Activated T-cell treated with anti-CD3 and anti-CD28 coated beads for 48 hours (primary cell): ENCODE data around the gene TOB1.

ENCODE experiments used
- DNase-seq: peaks from one replicate; pipeline ENCODE4 v3.0.0-alpha.2; 2020; ENCODE audit warnings: low read depth

The TOB1 gene

DNA sequence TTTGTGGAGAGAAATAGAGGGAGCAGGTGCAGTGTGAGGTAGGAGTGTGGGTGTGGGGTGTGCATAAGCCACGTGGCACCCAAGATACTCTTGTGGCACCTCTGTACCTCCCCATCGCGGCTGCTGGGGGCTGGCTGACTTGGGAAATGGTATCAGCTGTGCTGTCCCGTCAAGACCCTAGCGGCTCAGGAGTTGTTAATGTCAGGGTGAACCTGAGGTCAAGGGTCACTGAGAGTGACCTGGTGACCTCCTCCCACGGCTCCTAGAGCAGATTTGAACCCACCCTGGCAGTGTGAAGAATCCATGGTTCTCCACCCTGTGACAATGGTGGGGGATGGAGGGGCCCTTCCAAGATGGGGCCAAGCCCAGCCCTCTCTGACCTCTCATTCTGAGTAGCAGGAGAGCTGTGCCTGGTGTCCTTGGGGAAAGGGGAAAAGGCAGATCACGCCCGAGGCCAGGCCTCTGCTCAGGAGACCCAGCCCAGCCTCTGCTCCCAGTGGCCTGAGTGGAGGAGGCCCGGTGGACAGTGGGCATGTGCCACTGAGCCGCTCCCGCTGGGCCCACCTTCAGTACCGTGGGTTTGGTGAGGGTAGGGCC lies 33.8 kb downstream of the TOB1 start:
- no peak for DNase-seq

DNA sequence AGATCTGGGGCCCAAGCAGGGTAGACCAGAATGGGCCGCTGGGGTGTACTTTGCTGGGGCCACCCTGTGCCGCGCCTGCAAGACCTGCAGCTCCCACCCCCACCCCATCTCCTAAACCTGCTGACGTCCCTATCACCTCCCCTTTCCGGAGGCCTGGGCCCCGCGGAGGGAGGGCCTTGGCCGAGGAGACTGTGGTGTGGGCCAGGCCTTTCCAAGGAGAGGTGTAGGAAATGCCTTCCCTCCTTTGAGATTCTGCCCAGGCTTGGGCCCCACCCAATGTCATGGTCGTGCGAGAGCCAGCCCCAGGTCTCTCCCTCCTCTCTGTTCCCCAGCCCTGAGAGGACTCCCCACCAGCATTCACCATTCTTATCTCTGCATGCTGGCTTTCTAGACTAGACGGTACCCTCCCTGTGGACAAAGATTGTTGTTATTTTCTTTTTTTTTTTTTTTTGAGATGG lies 34.7 kb downstream of the TOB1 start:
- no peak for DNase-seq

DNA sequence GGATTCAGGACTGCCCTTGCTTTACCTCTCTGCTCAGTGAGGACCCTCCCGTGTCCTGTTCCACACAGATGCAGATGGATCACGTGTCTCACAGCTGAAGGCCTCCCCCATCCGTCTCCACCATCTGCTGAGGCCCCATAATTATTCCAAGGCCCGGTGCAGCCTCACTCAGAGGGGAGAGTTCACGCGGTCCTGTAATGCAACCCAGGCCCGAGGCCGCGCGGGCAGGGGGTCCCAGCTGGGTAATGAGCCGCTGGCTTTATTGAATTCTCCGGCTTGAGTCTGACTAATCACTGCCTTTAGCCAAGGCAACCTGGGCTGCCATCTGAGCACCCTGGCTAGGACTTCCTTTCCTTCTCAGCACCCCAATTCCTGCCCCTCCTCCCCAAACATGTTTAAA lies 35.2 kb downstream of the TOB1 start:
- DNase-seq, result no peak

DNA sequence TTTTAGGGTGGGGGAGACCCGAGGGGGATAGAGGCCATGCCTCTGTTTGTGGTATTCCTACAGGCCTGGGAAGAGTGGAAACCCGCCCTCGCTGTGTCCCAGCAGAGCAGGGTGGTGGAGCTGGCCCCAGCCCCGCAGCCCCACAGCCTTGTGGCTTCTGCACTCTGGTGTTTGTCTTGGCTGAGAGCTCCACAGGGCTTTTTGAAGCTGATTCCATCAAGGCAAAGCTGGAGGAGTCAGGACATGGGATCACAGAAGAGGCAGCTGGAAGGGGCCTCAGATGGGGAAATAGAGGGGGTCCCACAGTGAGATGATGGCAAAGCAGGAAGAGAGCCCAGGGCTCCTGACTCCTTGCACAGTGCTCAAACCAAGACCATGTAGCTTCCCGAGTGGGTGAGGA lies 35.8 kb downstream of the TOB1 start:
- no peak for DNase-seq

DNA sequence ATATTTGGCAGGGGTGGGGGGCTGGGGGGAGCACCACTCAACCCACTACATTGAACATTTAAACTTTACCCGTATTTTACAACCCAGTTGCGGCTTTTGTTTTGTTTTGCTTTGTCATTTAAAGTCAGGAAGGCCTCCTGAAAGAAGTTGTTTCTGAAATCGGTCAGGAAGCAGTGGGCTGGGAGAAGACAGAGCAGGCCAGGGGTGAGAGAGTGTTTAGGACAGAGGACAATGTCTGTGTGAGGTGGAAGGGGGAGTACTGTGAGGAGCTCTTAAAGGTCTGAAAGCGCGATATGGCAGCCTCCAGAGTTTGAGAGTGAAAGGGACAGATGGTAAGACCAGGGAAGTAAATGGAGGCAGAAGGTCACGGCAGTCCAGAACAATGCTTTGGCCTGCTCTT lies 36.8 kb downstream of the TOB1 start:
- DNase-seq, result no peak

DNA sequence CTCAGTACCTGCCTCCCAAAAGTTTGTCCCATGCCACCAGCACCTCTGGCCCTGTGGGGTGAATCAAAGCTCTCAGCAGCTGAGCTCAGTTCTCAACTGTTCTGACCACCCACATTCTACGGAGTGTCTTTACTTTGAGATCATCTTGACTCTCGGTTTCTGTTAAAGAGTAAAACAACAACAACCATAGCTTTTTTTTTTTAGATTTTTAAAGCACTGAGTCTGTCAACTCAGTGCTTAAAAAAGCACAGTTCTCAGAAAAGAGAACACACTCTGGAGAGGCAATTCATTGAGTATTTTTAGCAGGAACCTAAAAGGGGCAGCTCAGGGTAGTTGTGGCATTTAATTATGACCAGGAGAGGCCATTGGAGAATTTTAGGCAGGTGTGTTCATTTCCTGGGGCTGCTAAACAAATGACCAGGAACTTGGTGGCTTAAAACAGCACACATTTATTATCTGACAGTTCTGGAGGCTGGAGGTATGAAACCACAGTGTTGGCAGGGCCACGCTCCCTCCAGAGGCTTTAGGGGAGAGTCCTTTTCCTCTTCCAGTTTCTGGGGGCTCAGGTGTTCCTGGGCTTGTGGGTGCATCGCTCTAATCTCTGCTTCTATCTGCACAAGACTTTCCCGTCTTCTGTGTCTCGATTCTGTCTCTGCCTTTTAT lies 37.5 kb downstream of the TOB1 start:
- DNase-seq, result no peak

DNA sequence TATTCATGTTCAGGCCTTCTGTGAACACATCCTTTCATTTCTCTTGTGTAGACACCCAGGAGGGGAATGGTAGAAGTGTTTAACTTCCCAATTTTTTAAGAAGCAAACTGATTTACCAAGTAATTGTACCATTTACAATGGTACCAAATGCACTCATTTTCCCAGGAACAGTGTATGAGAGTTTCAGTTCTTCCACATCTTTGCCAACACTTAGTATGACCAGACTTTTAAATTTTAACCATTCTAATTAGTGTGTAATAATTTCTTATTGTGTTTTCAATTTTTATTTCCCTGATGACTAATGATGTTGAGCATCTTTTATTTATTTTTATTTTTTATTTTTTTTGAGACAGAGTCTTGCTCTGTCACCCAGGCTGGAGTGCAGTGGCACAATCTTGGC lies 41.0 kb downstream of the TOB1 start:
- no peak for DNase-seq

DNA sequence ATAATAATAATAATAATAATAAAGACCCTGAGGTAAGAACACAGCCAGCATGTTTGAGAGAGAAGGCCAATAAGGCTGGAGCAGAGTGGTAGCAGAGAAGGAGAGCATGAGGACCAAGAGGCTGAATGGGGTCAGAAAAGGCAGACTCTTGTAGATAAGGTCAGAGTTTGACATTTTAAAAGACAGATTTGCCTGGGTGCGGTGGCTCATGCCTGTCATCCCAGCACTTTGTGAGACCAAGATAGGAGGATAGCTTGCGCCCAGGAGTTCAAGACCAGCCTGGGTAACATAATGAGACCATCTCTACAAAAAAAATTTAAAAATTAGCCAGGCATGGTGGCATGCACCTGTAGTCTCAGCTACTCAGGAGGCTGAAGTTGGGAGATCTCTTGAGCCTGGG lies 41.7 kb downstream of the TOB1 start:
- DNase-seq, result no peak

DNA sequence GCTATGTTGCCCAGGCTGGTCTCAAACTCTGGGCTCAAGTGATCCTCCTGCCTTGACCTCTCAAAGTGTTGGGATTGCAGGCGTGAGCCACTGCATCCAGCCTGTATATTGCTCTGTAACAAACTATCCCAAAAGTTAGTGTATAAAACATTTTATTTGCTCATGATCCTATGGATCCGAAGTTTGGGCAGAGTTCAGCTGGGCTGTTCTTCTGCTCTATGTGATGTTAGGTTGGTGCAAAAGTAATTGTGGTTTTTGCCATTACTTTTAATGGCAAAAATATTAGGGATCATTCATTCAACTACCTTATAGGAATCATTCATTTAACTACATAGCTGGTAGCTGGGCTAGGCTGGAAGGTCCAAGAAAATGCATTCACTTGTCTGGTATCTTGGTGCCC lies 43.6 kb downstream of the TOB1 start:
- no peak for DNase-seq

DNA sequence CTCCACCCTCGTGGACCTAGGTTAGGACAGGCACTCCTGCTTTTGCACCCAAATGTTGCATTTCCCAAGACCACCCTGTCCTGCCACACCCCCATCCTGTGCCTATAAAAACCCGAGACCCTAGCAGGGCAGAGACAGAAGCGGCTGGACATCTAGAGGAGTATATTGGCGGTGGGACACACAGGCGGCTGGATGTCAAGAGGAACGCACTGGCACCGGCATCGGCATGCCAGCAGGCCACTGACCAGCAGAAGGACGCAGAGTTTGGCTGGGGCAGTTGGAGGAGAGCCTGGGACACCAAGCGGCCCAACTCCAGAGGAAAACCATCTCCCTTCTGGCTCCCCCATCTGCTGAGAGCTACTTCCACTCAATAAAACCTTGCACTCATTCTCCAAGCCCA lies 45.5 kb downstream of the TOB1 start:
- DNase-seq, result no peak

DNA sequence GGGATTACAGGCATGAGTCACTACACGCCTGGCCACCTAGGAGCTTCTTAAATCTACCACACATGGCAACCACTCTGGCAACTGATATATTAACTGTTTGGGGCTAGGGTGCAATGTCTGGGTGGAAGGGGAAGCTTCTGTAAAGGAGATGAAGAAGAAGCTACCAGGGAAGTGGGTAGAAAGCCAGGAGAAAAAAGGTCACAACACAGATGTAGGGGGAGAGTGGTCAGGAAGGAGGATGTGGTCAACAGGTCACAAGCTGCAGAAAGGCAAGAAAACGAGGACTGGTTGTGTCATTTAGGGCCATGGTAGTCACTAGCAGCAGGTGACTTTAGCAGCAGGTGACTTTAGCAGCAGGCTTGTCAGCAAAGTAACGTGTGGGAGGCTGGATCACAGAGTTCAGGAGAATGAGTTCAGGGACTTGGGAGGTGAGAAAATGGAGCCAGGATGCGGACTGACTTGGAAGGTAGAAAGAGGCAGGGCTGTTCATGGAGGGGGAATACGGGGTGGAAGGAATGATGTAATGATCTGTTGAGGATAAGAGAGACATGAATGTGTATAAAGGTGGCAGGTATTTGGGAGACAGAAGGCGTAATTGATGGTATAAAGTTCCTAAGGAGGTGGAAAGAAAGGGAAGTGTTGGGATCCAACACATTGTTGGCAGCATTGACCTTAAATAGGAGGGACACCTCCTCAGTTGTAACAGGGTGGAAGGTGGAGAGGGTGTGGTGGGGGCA lies 47.1 kb downstream of the TOB1 start:
- no peak for DNase-seq

DNA sequence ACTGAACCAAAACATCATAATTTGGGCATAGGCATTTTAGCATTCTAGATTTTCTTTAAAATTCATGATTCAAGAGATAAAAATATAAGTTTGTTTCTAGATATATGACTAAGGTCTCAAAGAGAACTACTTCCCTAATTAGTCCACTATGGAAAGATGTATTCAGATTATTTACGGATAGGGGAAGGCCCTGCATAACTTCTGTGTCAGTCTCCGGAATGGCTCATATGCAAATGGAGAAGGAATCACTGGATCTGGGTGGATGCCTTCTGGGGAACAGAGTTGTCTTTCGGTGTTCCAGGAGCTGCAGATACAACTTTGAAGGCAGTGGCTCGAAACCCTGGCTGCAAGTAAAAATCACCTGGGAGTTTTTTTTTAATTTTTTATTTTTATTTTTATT lies 47.9 kb downstream of the TOB1 start:
- DNase-seq, result no peak

DNA sequence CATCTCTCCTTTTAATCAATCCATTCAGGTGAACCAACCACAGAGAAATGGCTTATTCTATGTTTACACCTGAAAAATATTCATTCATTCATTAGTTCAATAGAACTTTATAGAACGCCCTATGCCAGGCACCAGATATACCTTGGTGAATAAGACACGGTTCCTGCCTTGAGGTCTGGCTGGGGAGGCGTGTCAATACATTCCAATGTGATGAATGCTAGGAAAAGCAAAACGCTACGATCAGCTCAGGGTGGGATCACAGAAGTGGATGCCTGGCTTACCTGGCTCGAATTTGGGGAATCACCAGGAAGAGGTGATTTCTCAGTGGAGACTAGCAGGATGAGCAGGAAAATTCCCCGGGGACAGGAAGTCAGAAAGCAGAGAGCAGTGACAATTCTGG lies 48.3 kb downstream of the TOB1 start:
- DNase-seq, result no peak

DNA sequence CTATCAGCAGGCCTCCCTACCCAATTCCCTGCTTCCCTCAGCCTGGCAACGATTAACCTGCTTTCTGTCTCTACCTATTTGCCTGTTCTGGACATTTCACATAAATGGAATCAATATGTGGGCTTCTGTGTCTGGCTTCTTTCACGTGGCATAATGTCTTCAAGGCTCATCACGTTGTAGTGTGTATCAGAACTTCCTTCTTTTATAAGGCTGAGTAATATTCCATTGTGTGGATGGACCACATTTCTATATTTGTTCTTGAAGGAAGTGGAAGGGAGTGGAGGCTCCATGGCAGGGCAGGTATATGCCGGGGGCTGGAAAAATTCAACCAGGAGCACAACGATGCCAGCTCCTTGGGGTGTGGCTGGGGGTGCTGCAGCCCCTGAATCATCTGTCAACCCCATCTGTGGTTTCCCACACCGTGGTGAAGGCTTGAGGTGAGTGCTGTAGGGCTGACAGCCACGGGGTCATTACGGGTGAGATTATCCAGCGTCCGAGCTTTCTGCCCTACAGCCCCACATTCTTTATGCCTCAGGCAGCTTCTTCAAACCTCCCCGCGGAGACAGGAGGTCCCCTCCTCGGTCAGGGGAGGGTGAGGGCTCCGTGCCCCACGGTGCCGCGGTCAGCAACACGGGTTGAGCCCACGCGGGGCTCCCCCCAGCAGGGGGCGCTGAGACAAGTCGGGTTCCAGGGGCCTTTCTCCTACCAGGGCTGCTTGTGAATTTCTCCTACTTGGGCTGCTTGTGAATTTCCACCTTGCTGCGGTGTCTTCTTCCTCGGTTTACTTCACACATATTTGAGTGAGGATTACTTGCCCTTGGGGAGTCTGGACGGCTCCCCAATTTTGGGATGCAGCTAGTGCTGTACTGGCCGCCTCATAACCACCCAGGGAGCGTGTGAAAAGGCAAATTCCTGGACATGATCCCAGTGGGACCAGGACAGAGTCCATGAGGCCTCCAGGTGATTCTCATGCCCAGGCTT lies 49.1 kb downstream of the TOB1 start:
- DNase-seq, result peak; percentile 40

DNA sequence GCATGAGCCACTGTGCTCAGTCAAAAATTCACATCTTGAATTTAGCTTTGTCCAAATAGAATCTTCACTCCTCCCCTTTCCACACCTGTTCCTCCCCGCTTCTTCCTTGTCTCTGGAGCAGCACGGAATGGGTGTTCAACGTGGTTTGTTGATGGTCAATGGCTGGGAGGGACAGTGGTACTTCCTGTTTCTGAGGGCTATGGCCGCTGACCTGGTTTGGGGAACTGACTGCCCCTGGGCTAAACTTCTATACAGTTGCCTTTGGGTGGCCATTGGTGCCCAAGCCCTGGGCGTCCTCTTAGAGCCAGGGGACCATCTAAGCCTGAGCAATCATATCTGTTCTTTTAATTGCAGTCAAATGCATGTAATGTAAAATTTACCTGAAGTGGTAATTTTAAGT lies 49.9 kb downstream of the TOB1 start:
- DNase-seq, result no peak

DNA sequence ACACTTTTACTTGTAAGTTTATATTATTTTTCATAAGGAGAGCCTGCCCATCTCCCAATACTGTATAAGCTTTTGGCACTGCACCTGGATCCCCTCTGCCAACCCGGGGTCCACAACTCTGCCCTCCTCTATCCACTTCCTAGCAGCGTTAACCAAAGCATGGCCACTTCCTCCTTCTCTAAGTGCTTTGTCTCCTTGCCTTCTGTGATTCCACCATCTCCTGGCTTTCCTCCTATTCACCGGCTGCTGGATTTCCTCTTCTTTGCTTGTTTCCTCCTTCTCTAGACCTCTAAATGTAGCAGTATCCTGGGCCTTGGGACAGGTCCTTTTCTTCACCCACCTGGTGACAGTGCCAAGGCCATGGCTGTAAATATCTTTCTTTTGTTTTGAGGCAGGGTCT lies 50.8 kb downstream of the TOB1 start:
- no peak for DNase-seq

DNA sequence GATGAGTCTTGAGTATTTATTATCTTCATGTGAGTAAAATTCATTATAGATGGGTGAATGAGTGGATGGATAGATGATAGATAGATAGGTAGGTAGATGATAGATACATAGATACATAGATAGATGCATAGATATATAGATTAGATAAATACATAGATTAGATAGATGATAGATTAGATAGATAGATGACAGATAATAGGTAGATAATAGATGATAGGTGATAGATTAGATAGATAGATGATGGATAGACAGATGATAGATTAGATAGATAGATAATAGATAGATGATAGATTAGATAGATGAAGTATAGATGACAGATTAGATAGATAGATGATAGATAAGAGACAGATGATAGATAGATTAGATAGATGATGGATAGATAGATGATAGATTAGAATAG lies 52.6 kb downstream of the TOB1 start:
- no peak for DNase-seq
